GM23248 (cell line): ENCODE measurements around the gene RNF217.

Experiments used
- EZH2 ChIP-seq: fragments of 200-600 bp; sonication (generic); IDR thresholded peaks from 2 replicates; pipeline ENCODE4 v1.6.1; 2018; ENCODE audit warnings: antibody characterized with exemption, mild to moderate bottlenecking; ENCODE audit not compliant: insufficient read depth, poor library complexity, severe bottlenecking
- EZH2phosphoT487 ChIP-seq: fragments of 200-600 bp; sonication (generic); IDR thresholded peaks from 2 replicates; pipeline ENCODE4 v1.6.1; 2018; ENCODE audit warnings: antibody characterized with exemption, moderate library complexity, mild to moderate bottlenecking, low read depth; ENCODE audit not compliant: insufficient read depth

- no peak for TF ChIP-seq EZH2
- TF ChIP-seq EZH2phosphoT487 = no peak
These were observed 817 bp upstream of the RNF217 start for GRCh38 chr6:124961464-124961776.
